Cardiac fibroblast (primary cell): ENCODE measurements around the gene AKIRIN2.
"Not testable (repeated sequence)": the region's sequence is repeated elsewhere in the genome, so short reads cannot be mapped to it uniquely, and the experiment has no call there.

ENCODE experiments used
- DNase-seq, 2 donors: peaks; one replicate each; pipeline versions ENCODE4 v3.0.0 to v3.0.0-alpha.2; 2010; ENCODE audit warnings: low read depth in 2 of 2
- H3K4me3 ChIP-seq, 2 donors: replicated peaks in 1 of 2; 1 replicate in 1 of 2; 2 replicates in 1 of 2; pipeline ENCODE4 v1.5.1; 2011; ENCODE audit warnings: low read depth in 2 of 2, low read length in 2 of 2, mild to moderate bottlenecking in 2 of 2, moderate library complexity in 1 of 2
- TF ChIP-seq, protein P1 (sequence below): IDR thresholded peaks from one replicate; pipeline ENCODE4 v1.5.1; 2011; ENCODE audit warnings: low read depth, mild to moderate bottlenecking, low read length, inconsistent platforms

The AKIRIN2 gene

DNA sequence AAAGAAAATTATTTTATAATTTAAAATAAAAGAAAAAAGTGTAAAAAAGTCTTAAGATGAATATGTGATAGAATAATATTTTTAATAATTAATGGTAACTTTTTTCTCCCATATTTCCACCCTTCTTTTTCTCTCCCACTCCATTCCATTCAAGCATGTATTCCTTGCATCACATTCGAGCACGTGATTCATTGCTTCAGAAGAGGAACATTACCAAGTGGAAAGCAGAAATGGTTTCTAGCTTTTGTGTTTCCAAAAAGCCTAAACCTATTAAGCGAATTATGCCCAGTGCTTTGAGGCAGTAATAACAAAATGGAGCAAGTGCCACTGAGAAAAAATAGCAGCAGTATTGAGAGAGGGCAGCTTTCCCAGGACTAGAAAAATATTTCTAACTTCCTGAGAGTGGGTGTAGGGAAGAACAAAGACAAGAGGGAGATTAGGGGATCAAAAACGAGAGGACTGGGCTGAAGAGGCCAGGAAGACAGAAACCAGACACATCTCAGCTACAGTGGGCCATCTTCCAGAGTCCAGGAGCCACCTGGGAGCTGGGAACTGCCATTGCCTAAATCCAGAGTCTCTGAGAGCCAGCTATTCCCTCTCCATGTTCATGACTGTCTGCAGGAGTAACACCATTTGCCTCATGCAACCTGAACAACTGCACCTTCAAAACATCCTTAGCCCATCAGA, 15.0 kb upstream of the AKIRIN2 start:
- no peak overlapping the region for H3K4me3 ChIP-seq
- TF ChIP-seq, protein P1, sequence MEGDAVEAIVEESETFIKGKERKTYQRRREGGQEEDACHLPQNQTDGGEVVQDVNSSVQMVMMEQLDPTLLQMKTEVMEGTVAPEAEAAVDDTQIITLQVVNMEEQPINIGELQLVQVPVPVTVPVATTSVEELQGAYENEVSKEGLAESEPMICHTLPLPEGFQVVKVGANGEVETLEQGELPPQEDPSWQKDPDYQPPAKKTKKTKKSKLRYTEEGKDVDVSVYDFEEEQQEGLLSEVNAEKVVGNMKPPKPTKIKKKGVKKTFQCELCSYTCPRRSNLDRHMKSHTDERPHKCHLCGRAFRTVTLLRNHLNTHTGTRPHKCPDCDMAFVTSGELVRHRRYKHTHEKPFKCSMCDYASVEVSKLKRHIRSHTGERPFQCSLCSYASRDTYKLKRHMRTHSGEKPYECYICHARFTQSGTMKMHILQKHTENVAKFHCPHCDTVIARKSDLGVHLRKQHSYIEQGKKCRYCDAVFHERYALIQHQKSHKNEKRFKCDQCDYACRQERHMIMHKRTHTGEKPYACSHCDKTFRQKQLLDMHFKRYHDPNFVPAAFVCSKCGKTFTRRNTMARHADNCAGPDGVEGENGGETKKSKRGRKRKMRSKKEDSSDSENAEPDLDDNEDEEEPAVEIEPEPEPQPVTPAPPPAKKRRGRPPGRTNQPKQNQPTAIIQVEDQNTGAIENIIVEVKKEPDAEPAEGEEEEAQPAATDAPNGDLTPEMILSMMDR = no peak
- DNase-seq = no peak

DNA sequence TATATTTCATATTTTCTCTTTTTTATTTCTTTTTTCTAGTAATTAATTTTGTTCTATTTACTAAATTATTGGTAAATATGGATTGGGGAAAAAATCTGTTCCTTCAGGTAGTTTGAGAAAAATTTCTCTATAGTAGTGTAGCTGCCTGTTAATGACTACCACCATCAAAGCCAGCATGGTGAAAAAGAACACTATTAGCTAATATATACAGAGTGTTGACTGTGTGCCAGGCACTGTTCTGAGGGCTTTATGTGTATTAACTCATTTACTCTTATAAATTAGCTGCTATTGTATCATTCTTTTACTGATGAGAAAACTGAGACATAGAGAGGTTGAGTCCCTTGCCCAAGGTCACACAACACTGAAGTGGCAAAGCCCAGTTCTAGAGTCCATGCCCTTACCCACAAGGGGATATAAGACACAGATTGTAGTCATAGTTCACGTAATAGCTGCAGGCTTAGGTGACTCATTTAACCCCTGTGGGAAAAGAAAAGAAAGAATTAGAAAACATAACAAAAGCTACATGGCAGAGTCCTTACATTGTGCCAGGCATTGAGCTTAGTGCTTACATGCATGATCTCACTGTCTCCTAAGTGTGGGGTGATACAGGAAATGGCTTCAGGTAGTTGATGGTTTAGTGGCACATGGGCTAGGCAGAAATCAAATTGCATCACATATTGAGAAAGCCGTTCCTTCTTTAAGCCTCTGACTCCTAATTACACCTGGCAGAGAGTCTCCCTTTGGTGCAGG, 12.2 kb upstream of the AKIRIN2 start:
- H3K4me3 ChIP-seq = no peak overlapping the region
- TF ChIP-seq, protein P1 = no peak
- peak; percentile 69 to 94 for DNase-seq

DNA sequence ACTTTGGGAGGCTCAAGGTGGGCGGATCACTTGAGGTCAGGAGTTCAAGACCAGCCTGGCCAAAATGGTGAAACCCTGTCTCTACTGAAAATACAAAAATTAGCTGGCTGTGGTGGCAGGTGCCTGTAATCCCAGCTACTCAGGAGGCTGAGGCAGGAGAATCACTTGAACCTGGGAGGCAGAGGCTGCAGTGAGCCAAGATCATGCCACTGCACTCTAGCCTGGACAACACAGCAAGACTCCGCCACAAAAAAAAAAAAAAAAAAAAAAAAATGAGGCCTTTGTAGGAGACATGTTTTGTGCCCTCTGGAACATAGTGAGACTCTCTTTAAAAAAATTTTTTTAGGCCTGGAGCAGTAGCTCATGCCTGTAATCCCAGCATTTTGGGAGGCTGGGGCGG, 10.7 kb upstream of the AKIRIN2 start:
- H3K4me3 ChIP-seq, DNase-seq: not testable (repeated sequence)

DNA sequence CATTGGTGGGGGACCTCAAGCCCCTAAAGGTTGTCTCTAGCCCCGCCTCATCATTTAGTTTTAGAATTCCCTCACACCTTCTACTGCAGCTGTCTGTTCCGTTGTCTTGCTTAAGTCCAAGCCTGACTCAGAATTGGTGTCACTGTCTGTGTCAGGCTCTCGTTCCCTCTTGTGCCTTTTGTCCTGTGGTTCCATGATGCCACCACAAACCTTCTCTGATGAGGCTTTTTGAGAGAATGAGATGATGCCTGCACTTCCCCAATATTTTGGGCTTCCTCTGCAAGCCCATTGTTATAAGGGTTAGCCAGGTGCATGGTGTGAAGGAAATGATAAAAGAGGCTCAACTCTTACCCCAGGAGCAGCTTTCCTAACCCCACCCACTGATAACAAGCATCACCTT, 8.1 kb upstream of the AKIRIN2 start:
- no peak overlapping the region for H3K4me3 ChIP-seq
- DNase-seq = no peak
- TF ChIP-seq, protein P1 = no peak

DNA sequence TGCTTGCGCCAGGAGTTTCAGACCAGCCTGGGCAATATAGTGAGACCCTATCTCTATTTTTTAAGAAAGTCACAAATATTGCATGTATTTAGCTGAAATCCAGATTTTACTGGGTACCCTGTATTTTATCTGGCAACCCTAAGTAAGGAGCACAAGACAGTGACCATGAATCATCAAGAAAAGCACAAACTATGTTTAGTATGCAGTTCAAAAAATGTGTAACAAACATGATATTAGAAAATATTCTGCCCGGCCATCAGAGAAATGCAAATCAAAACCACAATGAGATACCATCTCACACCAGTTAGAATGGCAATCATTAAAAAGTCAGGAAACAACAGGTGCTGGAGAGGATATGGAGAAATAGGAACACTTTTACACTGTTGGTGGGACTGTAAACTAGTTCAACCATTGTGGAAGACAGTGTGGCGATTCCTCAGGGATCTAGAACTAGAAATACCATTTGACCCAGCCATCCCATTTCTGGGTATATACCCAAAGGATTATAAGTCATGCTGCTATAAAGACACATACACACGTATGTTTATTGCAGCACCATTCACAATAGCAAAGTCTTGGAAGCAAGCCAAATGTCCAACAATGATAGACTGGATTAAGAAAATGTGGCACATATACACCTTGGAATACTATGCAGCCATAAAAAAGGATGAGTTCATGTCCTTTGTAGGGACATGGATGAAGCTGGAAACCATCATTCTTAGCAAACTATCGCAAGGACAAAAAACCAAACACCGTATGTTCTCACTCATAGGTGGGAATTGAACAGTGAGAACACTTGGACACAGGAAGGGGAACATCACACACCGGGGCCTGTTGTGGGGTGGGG, 6.8 kb upstream of the AKIRIN2 start:
- not testable (repeated sequence) for DNase-seq

DNA sequence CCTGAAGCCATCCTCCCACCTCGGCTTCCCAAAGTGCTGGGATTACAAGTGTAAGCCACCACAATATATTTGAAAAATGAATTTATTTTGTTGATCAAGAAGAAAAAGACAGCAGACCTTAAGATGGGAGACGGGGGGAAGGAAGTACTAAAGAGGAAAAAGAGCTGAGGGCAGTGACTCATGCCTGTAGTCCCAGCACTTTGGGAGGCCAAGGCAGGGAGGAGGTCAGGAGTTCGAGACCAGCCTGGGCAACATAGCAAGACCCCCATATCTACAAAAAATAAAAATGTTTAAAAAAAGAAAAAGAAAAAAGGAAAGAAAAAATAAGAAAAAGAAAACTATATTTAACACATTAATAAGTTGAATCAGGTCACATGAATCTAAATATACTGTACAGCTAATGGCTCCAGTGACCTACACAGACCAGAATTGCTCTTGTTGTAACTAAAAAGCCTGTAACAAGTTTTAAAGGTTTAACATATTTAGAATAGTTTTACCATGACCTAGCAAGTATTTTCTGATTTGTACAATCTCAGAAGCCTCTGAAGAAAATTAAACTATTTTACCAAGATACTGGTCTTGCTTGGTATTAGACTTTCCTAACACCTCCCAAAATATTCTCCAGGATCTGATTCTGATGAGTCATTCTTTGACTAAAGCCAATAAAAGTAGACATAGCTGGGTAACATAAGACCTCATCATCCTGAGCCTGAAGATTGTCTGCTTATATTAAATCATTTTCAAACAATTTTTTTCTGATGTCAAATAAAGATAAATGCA, 4.3 kb upstream of the AKIRIN2 start:
- no peak overlapping the region for H3K4me3 ChIP-seq
- DNase-seq = peak; percentile 61 to 65
- TF ChIP-seq, protein P1 = no peak

More for the DNA sequence above, 6.8 kb upstream of the AKIRIN2 start:
- H3K4me3 ChIP-seq = not testable (repeated sequence)

DNA sequence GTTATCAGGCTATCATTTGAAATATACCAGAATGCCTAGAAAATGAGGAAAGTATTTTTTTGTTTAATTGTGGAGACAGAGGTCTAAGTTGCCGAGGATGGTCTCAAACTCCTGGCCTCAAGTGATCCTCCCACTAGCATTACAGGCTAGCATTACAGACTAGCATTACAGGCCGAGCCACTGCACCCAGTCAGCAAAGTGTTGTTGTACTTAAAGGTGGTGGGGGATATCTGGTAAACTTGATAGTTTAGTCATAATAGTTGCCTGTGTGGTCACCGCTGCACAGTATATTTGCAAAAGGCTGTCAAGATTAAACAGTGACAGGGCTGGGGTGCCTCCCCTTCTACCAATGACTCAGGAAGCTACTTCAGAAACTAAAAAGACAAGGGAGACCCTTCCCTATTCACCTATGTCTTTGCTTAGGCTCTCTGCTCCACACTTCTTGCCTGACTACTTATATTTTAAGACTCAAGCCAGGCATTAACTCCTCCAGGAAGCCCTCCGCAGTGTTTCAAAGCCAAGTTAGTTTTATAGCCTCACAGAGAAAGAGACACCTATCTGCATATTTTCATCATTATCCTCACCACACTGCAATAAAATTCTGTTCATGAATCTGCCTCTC, 3.1 kb upstream of the AKIRIN2 start:
- no peak overlapping the region for H3K4me3 ChIP-seq
- TF ChIP-seq, protein P1 = no peak
- no peak for DNase-seq

DNA sequence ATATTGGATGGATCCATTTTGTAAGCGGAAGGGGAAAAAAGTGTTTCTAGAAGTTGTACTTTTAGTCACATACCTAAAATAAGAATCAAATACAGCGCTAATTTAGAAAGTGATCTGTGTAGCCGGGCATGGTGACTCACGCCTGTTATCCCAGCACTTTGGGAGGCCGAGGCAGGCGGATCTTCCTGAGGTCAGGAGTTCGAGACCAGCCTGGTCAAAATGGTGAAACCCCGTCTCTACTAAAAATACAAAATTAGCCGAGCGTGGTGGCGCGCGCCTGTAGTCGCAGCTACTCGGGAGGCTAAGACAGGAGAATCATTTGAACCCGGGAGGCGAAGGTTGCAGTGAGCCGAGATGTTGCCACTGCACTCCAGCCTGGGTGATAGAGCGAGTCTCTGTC, 1.0 kb upstream of the AKIRIN2 start:
- DNase-seq = not testable (repeated sequence)
- H3K4me3 ChIP-seq = peak overlapping the region; percentile 55 to 90
